Activated CD8-positive, alpha-beta T cell treated with anti-CD3 and anti-CD28 coated beads for 36 hours (primary cell): Measurements from ENCODE around the gene RAB5B. TPM values are rescaled to one million over a fixed set of nuclear protein-coding genes. Genes with fewer than 3 reads are reported as not detected.

ENCODE experiments used
- ATAC-seq: fragments of 200-7000 bp; cut with Tn5 transposase; one replicate; pipeline ENCODE4 v1.10.0; 2021; ENCODE audit warnings: mild to moderate bottlenecking, moderate library complexity
- CTCF ChIA-PET: fragments of 350-600 bp; sonication (Branson Sonifier 250); formaldehyde crosslinking; loops from one replicate; lab custom pipeline; 2021; ENCODE audit warnings: antibody characterized with exemption; lab: Charles Lee
- POLR2A ChIA-PET: fragments of 350-600 bp; sonication (Branson Sonifier 250); formaldehyde crosslinking; loops from one replicate; lab custom pipeline; 2021; ENCODE audit warnings: antibody characterized with exemption; lab: Charles Lee
- DNase-seq: peaks from one replicate; pipeline ENCODE4 v3.0.0-alpha.2; 2020
- H3K27ac Mint-ChIP-seq: one replicate; pipeline ENCODE4 v1.8.0; 2021; ENCODE audit warnings: mild to moderate bottlenecking, mixed read lengths
- H3K27me3 Mint-ChIP-seq: one replicate; pipeline ENCODE4 v1.8.0; 2021; ENCODE audit warnings: mixed read lengths
- H3K36me3 Mint-ChIP-seq: one replicate; pipeline ENCODE4 v1.8.0; 2021; ENCODE audit warnings: low read depth, mixed read lengths
- H3K4me1 Mint-ChIP-seq: one replicate; pipeline ENCODE4 v1.8.0; 2021; ENCODE audit warnings: low read depth, mixed read lengths
- H3K4me3 Mint-ChIP-seq: one replicate; pipeline ENCODE4 v1.8.0; 2021; ENCODE audit warnings: mild to moderate bottlenecking, moderate library complexity, mixed read lengths
- H3K9me3 Mint-ChIP-seq: one replicate; pipeline ENCODE4 v1.8.0; 2021; ENCODE audit warnings: mixed read lengths
- intact Hi-C: fragments of 100-400 bp; cut with micrococcal nuclease; formaldehyde crosslinking; loops from one replicate; pipeline ENCODE4 v1.10.0; 2022
- total RNA-seq, 2 experiments: library from RNA; stranded (reverse); gene quantifications; one replicate each; pipeline ENCODE4 v1.2.3, GENCODE V29; 2021
- TF ChIP-seq, protein P1 (sequence below): fragments of 200-600 bp; IDR thresholded peaks from one replicate; pipeline ENCODE4 v1.8.0; 2022; ENCODE audit warnings: antibody characterized with exemption, mild to moderate bottlenecking

RAB5B gene
- total RNA-seq, 2 experiments from 2014 or later: 26.0 to 32.4 TPM

- TF ChIP-seq, protein P1, sequence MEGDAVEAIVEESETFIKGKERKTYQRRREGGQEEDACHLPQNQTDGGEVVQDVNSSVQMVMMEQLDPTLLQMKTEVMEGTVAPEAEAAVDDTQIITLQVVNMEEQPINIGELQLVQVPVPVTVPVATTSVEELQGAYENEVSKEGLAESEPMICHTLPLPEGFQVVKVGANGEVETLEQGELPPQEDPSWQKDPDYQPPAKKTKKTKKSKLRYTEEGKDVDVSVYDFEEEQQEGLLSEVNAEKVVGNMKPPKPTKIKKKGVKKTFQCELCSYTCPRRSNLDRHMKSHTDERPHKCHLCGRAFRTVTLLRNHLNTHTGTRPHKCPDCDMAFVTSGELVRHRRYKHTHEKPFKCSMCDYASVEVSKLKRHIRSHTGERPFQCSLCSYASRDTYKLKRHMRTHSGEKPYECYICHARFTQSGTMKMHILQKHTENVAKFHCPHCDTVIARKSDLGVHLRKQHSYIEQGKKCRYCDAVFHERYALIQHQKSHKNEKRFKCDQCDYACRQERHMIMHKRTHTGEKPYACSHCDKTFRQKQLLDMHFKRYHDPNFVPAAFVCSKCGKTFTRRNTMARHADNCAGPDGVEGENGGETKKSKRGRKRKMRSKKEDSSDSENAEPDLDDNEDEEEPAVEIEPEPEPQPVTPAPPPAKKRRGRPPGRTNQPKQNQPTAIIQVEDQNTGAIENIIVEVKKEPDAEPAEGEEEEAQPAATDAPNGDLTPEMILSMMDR: no peak
- Mint-ChIP-seq H3K9me3 (no peaks in the 10 kb centered on the region), H3K27ac (peak overlapping the region; percentile 89), H3K4me1 (peaks cover 41% of the 10 kb centered on the region), H3K27me3 (no peaks in the 10 kb centered on the region), H3K4me3 (peak overlapping the region; percentile 85), H3K36me3 (no peaks in the 10 kb centered on the region)
- ChIA-PET POLR2A (interaction anchor here (0.7 to 1.8 kb wide), 4 partner anchors 11 to 32 kb away, joined by 3 to 13 read pairs (median 4); partner anchors contain the start of gene SUOX), CTCF (interaction anchor here (1.0 to 11.7 kb wide), 5 partner anchors 10 to 269 kb away, joined by 3 to 81 read pairs (median 6); partner anchors contain the start of gene SUOX)
- intact Hi-C loops: no loop called here
- ATAC-seq: peak; percentile 84
- peak; percentile 68 for DNase-seq
Measured at GRCh38 chr12:56007564-56008559, 34.0 kb downstream of the RAB5B start.

- no peaks in the 10 kb centered on the region for H3K9me3 Mint-ChIP-seq
- TF ChIP-seq, protein P1: no peak
- ATAC-seq (no peak), DNase-seq (no peak)
- CTCF ChIA-PET: interaction anchor here (0.9 to 11.7 kb wide), 5 partner anchors 9 to 271 kb away, joined by 3 to 81 read pairs (median 3); partner anchors contain the start of gene SUOX
- POLR2A ChIA-PET: interaction anchor here (1.6 to 3.1 kb wide), 2 partner anchors 8 to 11 kb away, joined by 4 to 15 read pairs; partner anchors contain the start of gene IKZF4
- no peak overlapping the region for H3K27ac Mint-ChIP-seq
- no peaks in the 10 kb centered on the region for H3K27me3 Mint-ChIP-seq
- no peak overlapping the region for H3K4me3 Mint-ChIP-seq
- H3K4me1 Mint-ChIP-seq: peaks cover 45% of the 10 kb centered on the region
- H3K36me3 Mint-ChIP-seq: no peaks in the 10 kb centered on the region
- intact Hi-C loops: no loop called here
Measured at GRCh38 chr12:56010111-56010570, 36.3 kb downstream of the RAB5B start.

DNA sequence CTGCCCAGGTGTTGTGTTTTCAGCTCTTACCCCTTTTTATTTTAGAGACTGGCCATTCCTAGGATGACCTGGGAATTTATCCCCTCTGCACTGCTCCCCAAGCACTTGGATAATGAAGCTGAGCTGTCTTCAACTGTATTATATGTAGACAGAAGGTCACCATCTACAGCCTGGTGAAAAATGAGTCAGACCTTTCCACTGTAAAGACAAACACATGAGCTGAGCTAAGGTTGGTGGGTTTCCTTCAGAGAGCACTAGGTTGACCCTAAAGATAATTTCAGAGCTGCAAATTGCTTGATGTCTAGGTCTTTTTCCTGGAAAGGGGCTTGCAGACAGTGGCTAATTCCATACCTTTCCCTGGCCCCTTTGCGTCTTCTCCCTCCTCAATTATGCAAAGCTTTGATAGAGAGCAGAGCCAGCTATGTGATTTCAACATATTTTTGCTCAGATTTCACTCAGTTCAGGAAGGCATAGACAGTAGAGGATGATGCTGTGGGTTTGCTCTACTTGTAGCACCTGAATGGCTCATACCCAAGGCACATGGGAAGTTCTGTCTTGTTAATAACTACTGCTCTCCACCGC lies 37.7 kb downstream of the RAB5B start:
- ATAC-seq (peak; percentile 41), DNase-seq (no peak)
- H3K9me3 Mint-ChIP-seq: no peaks in the 10 kb centered on the region
- H3K4me1 Mint-ChIP-seq: peaks cover 50% of the 10 kb centered on the region
- H3K27me3 Mint-ChIP-seq: no peaks in the 10 kb centered on the region
- no peaks in the 10 kb centered on the region for H3K36me3 Mint-ChIP-seq
- CTCF ChIA-PET: interaction anchor here (1.1 to 11.7 kb wide), 5 partner anchors 10 to 273 kb away, joined by 4 to 81 read pairs (median 4); partner anchors contain the start of genes ORMDL2, SARNP and SUOX
- TF ChIP-seq, protein P1: no peak
- POLR2A ChIA-PET: interaction anchor here (0.7 to 3.1 kb wide), 3 partner anchors 9 to 187 kb away, joined by 3 to 15 read pairs (median 4); partner anchors contain the start of gene IKZF4
- no peak overlapping the region for H3K4me3 Mint-ChIP-seq
- no peak overlapping the region for H3K27ac Mint-ChIP-seq
- intact Hi-C loops: no loop called here

DNA sequence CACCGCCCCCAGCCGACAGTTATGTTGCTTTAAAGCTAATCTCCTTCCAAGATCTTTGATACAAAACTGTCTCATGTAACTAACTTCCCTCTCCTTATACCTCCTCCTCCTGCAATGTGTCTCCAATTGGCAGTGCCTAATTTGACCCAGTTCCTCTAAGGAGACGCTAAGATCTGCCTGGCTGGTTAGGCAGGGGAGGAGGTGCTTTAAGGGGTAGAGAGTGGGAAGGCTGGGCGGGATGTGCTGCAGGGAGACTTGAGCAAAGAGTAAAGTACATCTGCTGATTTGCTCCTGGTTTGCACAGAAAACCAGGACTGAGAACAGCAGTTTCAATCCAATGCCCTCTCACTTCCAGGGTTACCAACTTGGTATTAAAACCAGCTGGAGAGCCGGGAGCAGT lies 39.6 kb downstream of the RAB5B start:
- POLR2A ChIA-PET: no interaction called here

More for the DNA sequence above, 39.6 kb downstream of the RAB5B start:
- Mint-ChIP-seq H3K4me3 (no peak overlapping the region), H3K27ac (no peak overlapping the region), H3K36me3 (peaks cover 3% of the 10 kb centered on the region), H3K4me1 (peaks cover 40% of the 10 kb centered on the region), H3K27me3 (no peaks in the 10 kb centered on the region), H3K9me3 (no peaks in the 10 kb centered on the region)
- intact Hi-C loops: no loop called here
- TF ChIP-seq, protein P1: no peak
- ATAC-seq: no peak
- CTCF ChIA-PET: interaction anchor here (1.2 to 11.7 kb wide), 4 partner anchors 9 to 40 kb away, joined by 3 to 81 read pairs (median 9); partner anchors contain the start of genes RAB5B and SUOX
- DNase-seq: no peak
